ENCODE results near the gene CLSTN2.

- TF ChIP-seq CTCF (IDR thresholded peaks at IDR 0.05) (no peak), POLR2AphosphoS5 (IDR thresholded peaks at IDR 0.05) (no peak)
Measured at GRCh38 chr3:140258222-140258724, 323.3 kb downstream of the CLSTN2 start.

Data from prostate gland (tissue), 2 donors.